Measurements from ENCODE around the gene PUM1.

PUM1 gene

DNA sequence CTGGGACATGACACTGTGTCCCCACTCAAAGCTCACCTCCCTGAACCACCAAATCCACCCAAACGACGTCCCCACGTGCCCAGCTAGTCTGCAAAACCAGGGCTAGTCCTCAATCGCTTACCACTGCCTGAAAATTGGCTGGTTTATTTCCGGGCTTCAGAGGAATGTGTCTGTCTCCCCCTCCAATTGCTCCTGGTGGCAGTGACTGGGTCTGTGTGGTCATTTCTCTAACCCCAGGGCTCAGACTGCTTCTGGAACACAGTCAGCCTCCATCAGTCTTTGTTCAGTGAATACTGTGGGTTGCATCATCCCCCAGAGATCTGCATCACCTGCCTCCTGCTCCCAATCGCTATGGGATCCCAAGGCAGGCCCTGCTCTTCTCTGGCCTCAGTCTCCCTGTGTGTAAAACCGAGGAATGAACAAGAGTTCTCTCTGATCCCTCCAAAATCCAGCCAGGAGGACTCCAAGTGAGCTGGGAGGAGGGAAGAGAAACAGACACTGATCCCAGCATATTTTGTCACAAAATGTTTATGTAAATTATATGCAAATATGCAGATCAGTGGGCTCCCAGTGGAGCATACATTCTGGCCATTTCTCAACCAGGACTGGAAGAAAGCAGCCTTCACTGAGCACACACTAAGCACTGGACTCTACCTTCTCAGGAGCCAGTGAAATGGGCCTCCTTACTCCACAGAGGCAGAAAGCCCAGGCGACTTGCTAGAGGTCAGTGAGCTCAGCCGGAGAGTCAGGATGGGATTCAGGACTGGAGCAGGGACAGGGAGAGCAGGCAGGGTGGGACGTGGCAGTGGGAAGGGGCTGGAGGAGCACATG is 177.8 kb downstream of the PUM1 start:
- peaks cover 11% of the 10 kb centered on the region for H3K36me3 Mint-ChIP-seq (ENCODE audit: low read depth)
- no peak overlapping the region for H3K4me3 Mint-ChIP-seq
- peaks cover 29% of the 10 kb centered on the region for H3K4me1 Mint-ChIP-seq (ENCODE audit: low read depth)
- no peaks in the 10 kb centered on the region for H3K9me3 Mint-ChIP-seq
- H3K27me3 Mint-ChIP-seq: peaks cover 72% of the 10 kb centered on the region
- intact Hi-C loops (cut with micrococcal nuclease): no loop called here
- H3K27ac Mint-ChIP-seq: no peak overlapping the region

- Mint-ChIP-seq H3K36me3 (ENCODE audit: low read depth) (peaks cover 11% of the 10 kb centered on the region), H3K27me3 (peaks cover 80% of the 10 kb centered on the region), H3K4me1 (ENCODE audit: low read depth) (peaks cover 25% of the 10 kb centered on the region), H3K9me3 (no peaks in the 10 kb centered on the region), H3K27ac (no peak overlapping the region), H3K4me3 (no peak overlapping the region)
- intact Hi-C loops (cut with micrococcal nuclease): no loop called here
Observed at GRCh38 chr1:30886710-30887428, 178.6 kb downstream of the PUM1 start.

DNA sequence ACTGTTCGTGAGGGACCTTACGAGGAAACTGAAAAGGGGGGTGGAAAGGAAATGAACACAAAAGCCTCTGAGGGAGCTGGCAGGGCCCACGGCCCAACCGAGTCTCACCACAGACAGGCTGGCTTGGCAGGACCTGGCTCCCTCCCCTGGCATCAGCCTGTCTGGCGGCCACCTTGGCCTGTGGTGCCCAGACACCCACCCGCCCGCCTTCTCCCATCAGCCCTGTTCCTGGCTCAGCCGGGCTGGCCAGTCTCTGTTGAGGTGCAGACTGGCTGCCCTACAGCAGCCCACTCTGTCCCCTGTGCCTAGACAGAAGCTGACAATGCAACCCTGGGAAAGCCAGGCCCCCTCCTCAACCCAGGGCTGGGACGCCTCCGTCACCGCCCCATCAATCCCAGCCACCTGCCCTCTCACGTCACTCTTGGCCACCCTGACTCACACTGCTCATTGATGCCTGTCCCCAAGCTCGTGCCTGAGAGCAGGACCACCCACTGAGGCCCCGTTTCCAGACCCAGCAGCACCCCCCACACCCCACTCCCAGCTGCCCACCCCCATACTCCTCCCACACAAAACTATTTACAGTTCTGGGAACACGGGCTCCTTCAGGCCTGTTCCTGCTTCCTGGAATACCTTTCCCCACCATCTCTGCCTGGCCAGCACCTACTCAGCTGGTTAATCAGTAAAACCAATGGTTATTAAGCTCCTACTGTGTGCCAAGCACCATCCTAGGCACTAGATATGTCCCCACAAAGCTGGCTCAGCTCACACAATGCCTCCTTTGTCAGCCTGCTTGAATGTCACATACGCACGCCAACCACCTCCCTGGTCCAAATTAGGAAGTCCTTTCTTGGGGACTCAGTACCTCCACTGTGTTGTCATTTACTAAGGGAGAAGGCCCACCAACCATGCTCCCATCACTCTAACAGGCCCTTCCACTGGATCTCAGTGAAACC is 179.7 kb downstream of the PUM1 start:
- intact Hi-C loops (cut with micrococcal nuclease): no loop called here
- peaks cover 21% of the 10 kb centered on the region for H3K4me1 Mint-ChIP-seq (ENCODE audit: low read depth)
- H3K27me3 Mint-ChIP-seq: peaks cover 82% of the 10 kb centered on the region
- no peak overlapping the region for H3K27ac Mint-ChIP-seq
- peaks cover 11% of the 10 kb centered on the region for H3K36me3 Mint-ChIP-seq (ENCODE audit: low read depth)
- no peak overlapping the region for H3K4me3 Mint-ChIP-seq
- no peaks in the 10 kb centered on the region for H3K9me3 Mint-ChIP-seq

GRCh38 chr1:30884723-30885122 is 180.8 kb downstream of the PUM1 start:
- Mint-ChIP-seq H3K27ac (no peak overlapping the region), H3K9me3 (no peaks in the 10 kb centered on the region), H3K4me3 (no peak overlapping the region), H3K4me1 (ENCODE audit: low read depth) (peaks cover 29% of the 10 kb centered on the region), H3K27me3 (peaks cover 85% of the 10 kb centered on the region), H3K36me3 (ENCODE audit: low read depth) (peaks cover 11% of the 10 kb centered on the region)
- intact Hi-C loops (cut with micrococcal nuclease): no loop called here

GRCh38 chr1:30883389-30884172 is 181.9 kb downstream of the PUM1 start:
- no peak overlapping the region for H3K27ac Mint-ChIP-seq
- H3K9me3 Mint-ChIP-seq: no peaks in the 10 kb centered on the region
- peaks cover 86% of the 10 kb centered on the region for H3K27me3 Mint-ChIP-seq
- intact Hi-C loops (cut with micrococcal nuclease): no loop called here
- H3K4me3 Mint-ChIP-seq: no peak overlapping the region
- peaks cover 37% of the 10 kb centered on the region for H3K4me1 Mint-ChIP-seq (ENCODE audit: low read depth)
- H3K36me3 Mint-ChIP-seq (ENCODE audit: low read depth): peaks cover 16% of the 10 kb centered on the region

- Mint-ChIP-seq H3K4me3 (no peak overlapping the region), H3K9me3 (no peaks in the 10 kb centered on the region), H3K27ac (no peak overlapping the region), H3K27me3 (peaks cover 86% of the 10 kb centered on the region), H3K4me1 (ENCODE audit: low read depth) (peaks cover 45% of the 10 kb centered on the region), H3K36me3 (ENCODE audit: low read depth) (peaks cover 23% of the 10 kb centered on the region)
- intact Hi-C loops (cut with micrococcal nuclease): no loop called here
Observed at GRCh38 chr1:30882678-30883388, 182.7 kb downstream of the PUM1 start.

Measured in dendritic cell treated with granulocyte-macrophage colony-stimulating factor and Interleukin-4, amounts not matched to agents 40 ng/mL and 50 ng/mL, for 4 days (primary cell).